Measurements from ENCODE around the gene SEC22C. TPM values are rescaled to one million over a fixed set of nuclear protein-coding genes. Genes with fewer than 3 reads are reported as not detected.

SEC22C gene
- total and polyA plus RNA-seq, 2 of the 4 experiments (the other 2 are of a cell fraction) = 24.0 to 43.9 TPM

GRCh38 chr3:42550250-42550649 lies 31.5 kb downstream of the SEC22C start:
- intact Hi-C loops (cut with micrococcal nuclease) = no loop called here
- BruUV-seq (replicated peaks) = TSS peak; percentile 29

More at GRCh38 chr3:42550250-42550649, 31.5 kb downstream of the SEC22C start:
- no peak overlapping the region for H3K27ac ChIP-seq (ENCODE audit: insufficient read depth, low read length)
- H2AFZ ChIP-seq (replicated peaks; ENCODE audit: low read length, poor library complexity) = no peak overlapping the region
- DNase-seq (no peak), ATAC-seq (ENCODE audit: low read depth) (no peak)
- H3K23ac ChIP-seq (ENCODE audit: low read depth, low read length) = no peak overlapping the region
- dilution Hi-C loops (cut with HindIII; ENCODE audit: low sequenced_read_pairs, unreplicated experiment) = no loop called here
- no peak overlapping the region for H3K9ac ChIP-seq (ENCODE audit: low read depth, low read length)
- no peak overlapping the region for H4K5ac ChIP-seq (ENCODE audit: low read depth, low read length)
- H2BK5ac ChIP-seq (ENCODE audit: low read depth, low read length, poor library complexity, severe bottlenecking) = no peak overlapping the region
- no peak overlapping the region for H3K4ac ChIP-seq (ENCODE audit: low read depth, low read length)
- peaks cover 16% of the 10 kb centered on the region for H3K36me3 ChIP-seq (ENCODE audit: control insufficient read depth, insufficient read depth, low read length)
- H3K4me3 ChIP-seq (ENCODE audit: insufficient read depth, low read depth, low read length) = no peak overlapping the region
- no peaks in the 10 kb centered on the region for H3K9me3 ChIP-seq (ENCODE audit: control insufficient read depth, insufficient read depth, low read length)
- H4K20me1 ChIP-seq (ENCODE audit: insufficient read depth, low read length) = no peaks in the 10 kb centered on the region
- H3K4me2 ChIP-seq (ENCODE audit: low read depth, low read length) = no peak overlapping the region
- POLR2A ChIA-PET (ENCODE audit: unreplicated experiment) = no interaction called here
- no peak overlapping the region for H3K18ac ChIP-seq (ENCODE audit: low read depth, low read length)
- no peaks in the 10 kb centered on the region for H3K9me1 ChIP-seq (ENCODE audit: insufficient read depth, low read length)
- in situ Hi-C loops (cut with MboI; ENCODE audit: low sequenced_read_pairs) = no loop called here
- H3K56ac ChIP-seq (ENCODE audit: extremely low read depth, insufficient read depth, low read length) = no peak overlapping the region
- no peaks in the 10 kb centered on the region; the same call in 1 of the 2 replicates for H3K4me1 ChIP-seq (ENCODE audit: control insufficient read depth, insufficient read depth, low read length)
- no peak overlapping the region for H2BK120ac ChIP-seq (ENCODE audit: low read depth, low read length)
- TF ChIP-seq POLR2A (IDR thresholded peaks at IDR 0.05; ENCODE audit: low read depth, low read length) (no peak), NFE2L2 (IDR thresholded peaks at IDR 0.05; ENCODE audit: low read depth, low read length) (no peak), ELK1 (IDR thresholded peaks at IDR 0.05; ENCODE audit: borderline replicate concordance, low read depth, low read length) (no peak), CTCF (conservative IDR thresholded peaks at IDR 0.05; ENCODE audit: low read depth, low read length) (no peak), RFX5 (IDR thresholded peaks at IDR 0.05; ENCODE audit: low read depth, low read length) (no peak), CEBPB (IDR thresholded peaks at IDR 0.05; ENCODE audit: low read depth, low read length) (no peak), SMC3 (IDR thresholded peaks at IDR 0.05; ENCODE audit: low read depth, low read length) (no peak), CHD1 (IDR thresholded peaks at IDR 0.05; ENCODE audit: low read depth, low read length) (no peak), MXI1 (IDR thresholded peaks at IDR 0.05; ENCODE audit: borderline replicate concordance, low read depth, low read length) (no peak)
- H3K27me3 ChIP-seq (ENCODE audit: control insufficient read depth, insufficient read depth, low read length) = no peaks in the 10 kb centered on the region
- no peak overlapping the region for H2BK20ac ChIP-seq (ENCODE audit: low read depth, low read length)
- no peak overlapping the region for H2AK9ac ChIP-seq (replicated peaks; ENCODE audit: low read depth, low read length, poor library complexity)
- H2AK5ac ChIP-seq (ENCODE audit: low read depth, low read length) = no peak overlapping the region
- no peak overlapping the region for H2BK15ac ChIP-seq (ENCODE audit: low read depth, low read length)
- no peak overlapping the region for H4K8ac ChIP-seq (ENCODE audit: low read depth in 2 of 2, low read length in 2 of 2)
- H3K79me1 ChIP-seq (ENCODE audit: low read depth in 1 of 2, low read length in 2 of 2) = no peaks in the 10 kb centered on the region; a peak in 1 of 4 replicates
- CTCF ChIA-PET = interaction anchor here (0.6 kb wide), 1 partner anchor 82 kb away, joined by 5 read pairs; no protein-coding TSS in a partner anchor
- H3K14ac ChIP-seq (replicated peaks; ENCODE audit: low read depth, low read length) = no peak overlapping the region
- no CpG with 5 or more reads among the region's 1 CpG for WGBS, 2 experiments (ENCODE audit: extremely low coverage in 2 of 2, insufficient read length in 1 of 2)
- no peak overlapping the region for H4K91ac ChIP-seq (ENCODE audit: insufficient read depth, low read depth, low read length)

Data from IMR-90 (cell line).